ENCODE results near the gene TMEM175.

- no peak for TF ChIP-seq CTCF (IDR thresholded peaks at IDR 0.05)
- no peak for TF ChIP-seq POLR2A (IDR thresholded peaks at IDR 0.05)
These were observed 71.8 kb downstream of the TMEM175 start for GRCh38 chr4:1004071-1004418.

Data from prostate gland (tissue), 2 donors.